HG03159 (cell line): ENCODE data around the gene FOXN3.

ENCODE experiments used
- ATAC-seq: cut with Tn5 transposase; IDR thresholded peaks from one replicate; pipeline ENCODE4 v1.9.1; 2021; ENCODE audit warnings: mild to moderate bottlenecking, moderate library complexity; ENCODE audit not compliant: unreplicated experiment

The FOXN3 gene

GRCh38 chr14:89340200-89341181 lies 76.5 kb downstream of the FOXN3 start:
- ATAC-seq: no peak

- ATAC-seq: no peak
Measured at GRCh38 chr14:89339579-89339978, 77.5 kb downstream of the FOXN3 start.

GRCh38 chr14:89339158-89339557 lies 77.9 kb downstream of the FOXN3 start:
- ATAC-seq: no peak

GRCh38 chr14:89336338-89336737 lies 80.7 kb downstream of the FOXN3 start:
- no peak for ATAC-seq

- ATAC-seq: no peak
Measured at GRCh38 chr14:89332031-89332430, 85.0 kb downstream of the FOXN3 start.

- ATAC-seq: peak; percentile 92
Measured at GRCh38 chr14:89331398-89331797, 85.6 kb downstream of the FOXN3 start.

- ATAC-seq: no peak
Measured at GRCh38 chr14:89330236-89331002, 86.6 kb downstream of the FOXN3 start.

GRCh38 chr14:89327771-89328212 lies 89.2 kb downstream of the FOXN3 start:
- no peak for ATAC-seq

- no peak for ATAC-seq
Measured at GRCh38 chr14:89325959-89326358, 91.1 kb downstream of the FOXN3 start.

GRCh38 chr14:89325299-89325883 lies 91.6 kb downstream of the FOXN3 start:
- peak; percentile 52 for ATAC-seq

GRCh38 chr14:89324501-89325298 lies 92.3 kb downstream of the FOXN3 start:
- no peak for ATAC-seq

- no peak for ATAC-seq
Measured at GRCh38 chr14:89320381-89321000, 96.5 kb downstream of the FOXN3 start.

- ATAC-seq: no peak
Measured at GRCh38 chr14:89319687-89320086, 97.3 kb downstream of the FOXN3 start.

GRCh38 chr14:89317051-89317691 lies 99.9 kb downstream of the FOXN3 start:
- ATAC-seq: peak; percentile 84

GRCh38 chr14:89315493-89316470 lies 101.3 kb downstream of the FOXN3 start:
- ATAC-seq: no peak

- ATAC-seq: no peak
Measured at GRCh38 chr14:89314274-89314673, 102.8 kb downstream of the FOXN3 start.

GRCh38 chr14:89312932-89313331 lies 104.1 kb downstream of the FOXN3 start:
- ATAC-seq: no peak

GRCh38 chr14:89310211-89310610 lies 106.8 kb downstream of the FOXN3 start:
- ATAC-seq: no peak
